A549 (cell line): Measurements from ENCODE around the gene CDKN1C. TPM values are rescaled to one million over a fixed set of nuclear protein-coding genes. Genes with fewer than 3 reads are reported as not detected.

Experiments used
- ATAC-seq, 2 experiments: fragments of 200-7000 bp in 1 of 2; fragments of >200 bp in 1 of 2; cut with Nextera tagmentation in 1 of 2; cut with Tn5 transposase in 1 of 2; 3 replicates each; pipeline versions ENCODE4 v1.8.0 to v1.9.1; 2018 to 2020; ENCODE audit warnings: mild to moderate bottlenecking in 1 of 2, moderate library complexity in 1 of 2
- CTCF ChIA-PET: fragments of 300-600 bp; sonication (Branson Sonifier 250); formaldehyde crosslinking; extraction: SDS; loops from one replicate; lab custom pipeline; 2021; ENCODE audit warnings: antibody characterized with exemption, inconsistent platforms; lab: Yijun Ruan, JAX
- POLR2A ChIA-PET: fragments of 350-600 bp; formaldehyde crosslinking; extraction: SDS; loops from one replicate; lab custom pipeline; 2021; ENCODE audit warnings: antibody characterized with exemption, inconsistent platforms; lab: Yijun Ruan, JAX
- DNase-seq, 2 experiments: peaks; one replicate each; pipeline versions ENCODE4 v3.0.0 to v3.0.0-alpha.2; 2011 to 2016; ENCODE audit warnings: low read depth in 1 of 2, low spot score in 1 of 2
- FAIRE-seq: peaks from 2 replicates; lab custom pipeline; 2011; peaks lifted over from hg19 to GRCh38; lab: Jason Lieb, UNC
- H3K27ac ChIP-seq, 2 experiments: fragments of >200 bp; sonication (Bioruptor Twin); formaldehyde crosslinking; 3 replicates each; pipeline ENCODE4 v1.5.1; 2016 to 2017
- H3K4me1 ChIP-seq: fragments of >200 bp; sonication (Bioruptor Twin); formaldehyde crosslinking; 3 replicates; pipeline ENCODE4 v1.6.1; 2016
- H3K4me2 ChIP-seq: fragments of >200 bp; sonication (Bioruptor Twin); formaldehyde crosslinking; 3 replicates; pipeline ENCODE4 v1.6.1; 2016
- H3K4me3 ChIP-seq: fragments of >200 bp; sonication (Bioruptor Twin); formaldehyde crosslinking; 3 replicates; pipeline ENCODE4 v1.5.1; 2016
- H3K9me3 ChIP-seq: fragments of >200 bp; sonication (Bioruptor Twin); formaldehyde crosslinking; 3 replicates; pipeline ENCODE4 v1.6.1; 2016
- CHD2 ChIP-seq: fragments of 150-350 bp; IDR thresholded peaks from 2 replicates; pipeline ENCODE4 v1.6.1; 2014; ENCODE audit warnings: low read length; ENCODE audit not compliant: partially characterized antibody
- CHD4 ChIP-seq: fragments of 200-600 bp; sonication (generic); IDR thresholded peaks from 2 replicates; pipeline ENCODE4 v1.6.1; 2016; ENCODE audit warnings: antibody characterized with exemption, mild to moderate bottlenecking, borderline replicate concordance
- E2F6 ChIP-seq: IDR thresholded peaks from 2 replicates; pipeline ENCODE4 v1.6.1; 2012; ENCODE audit warnings: low read depth, borderline replicate concordance
- ELK1 ChIP-seq: fragments of 150-350 bp; IDR thresholded peaks from 2 replicates; pipeline ENCODE4 v1.6.1; 2014; ENCODE audit warnings: low read depth, mild to moderate bottlenecking, low read length
- ESRRA ChIP-seq: fragments of 150-350 bp; IDR thresholded peaks from 2 replicates; pipeline ENCODE4 v1.6.1; 2014; ENCODE audit warnings: mild to moderate bottlenecking, low read length, borderline replicate concordance
- FOSL2 ChIP-seq, 2 experiments: fragments of 450-650 bp in 1 of 2; fragments of >200 bp in 1 of 2; sonication (Bioruptor Twin) in 1 of 2; formaldehyde crosslinking; IDR thresholded peaks; 2 replicates each; pipeline versions ENCODE4 v1.5.0 to v1.6.1; 2016 to 2020; ENCODE audit warnings: mild to moderate bottlenecking in 1 of 2, moderate library complexity in 1 of 2
- FOXS1 ChIP-seq: fragments of 250-450 bp; sonication (Bioruptor Pico); IDR thresholded peaks from 2 replicates; pipeline ENCODE4 v1.5.0; 2020; ENCODE audit warnings: mild to moderate bottlenecking, moderate library complexity
- HES2 ChIP-seq: fragments of >200 bp; sonication (Bioruptor Twin); formaldehyde crosslinking; IDR thresholded peaks from 2 replicates; pipeline ENCODE4 v1.6.1; 2016
- HOXA7 ChIP-seq: fragments of 250-450 bp; sonication (Bioruptor Pico); IDR thresholded peaks from 2 replicates; pipeline ENCODE4 v1.5.0; 2020; ENCODE audit warnings: mild to moderate bottlenecking, moderate library complexity
- HOXB13 ChIP-seq: fragments of 250-450 bp; sonication (Bioruptor Pico); IDR thresholded peaks from 2 replicates; pipeline ENCODE4 v1.5.0; 2020; ENCODE audit warnings: low read depth, mild to moderate bottlenecking, moderate library complexity
- HOXB5 ChIP-seq: fragments of 250-450 bp; sonication (Bioruptor Pico); IDR thresholded peaks from 2 replicates; pipeline ENCODE4 v1.5.0; 2020; ENCODE audit warnings: mild to moderate bottlenecking, moderate library complexity
- KDM5A ChIP-seq: fragments of 200-600 bp; sonication (generic); IDR thresholded peaks from 2 replicates; pipeline ENCODE4 v1.6.1; 2016; ENCODE audit warnings: antibody characterized with exemption, mild to moderate bottlenecking
- MAFK ChIP-seq: fragments of 450-650 bp; IDR thresholded peaks from 2 replicates; pipeline ENCODE4 v1.6.1; 2014; ENCODE audit not compliant: partially characterized antibody
- MAX ChIP-seq: IDR thresholded peaks from 2 replicates; pipeline ENCODE4 v1.6.1; 2012
- MAZ ChIP-seq: fragments of 150-350 bp; IDR thresholded peaks from 2 replicates; pipeline ENCODE4 v1.6.1; 2014; ENCODE audit warnings: antibody characterized with exemption, low read depth, low read length, borderline replicate concordance
- NFE2L2 ChIP-seq: fragments of 150-350 bp; conservative IDR thresholded peaks from 2 replicates; pipeline ENCODE4 v1.6.1; 2014; ENCODE audit warnings: low read length
- NPAS2 ChIP-seq: fragments of 250-450 bp; sonication (Bioruptor Pico); IDR thresholded peaks from 2 replicates; pipeline ENCODE4 v1.8.0; 2022; ENCODE audit warnings: mild to moderate bottlenecking, moderate library complexity, borderline replicate concordance
- POLR2A ChIP-seq: IDR thresholded peaks from 2 replicates; pipeline ENCODE4 v1.6.1; 2012; ENCODE audit warnings: mild to moderate bottlenecking, low read length
- REST ChIP-seq: fragments of 200-600 bp; sonication (generic); IDR thresholded peaks from 2 replicates; pipeline ENCODE4 v1.6.1; 2016; ENCODE audit warnings: antibody characterized with exemption, mild to moderate bottlenecking, moderate library complexity
- SMC3 ChIP-seq: fragments of >200 bp; sonication (Bioruptor Twin); formaldehyde crosslinking; IDR thresholded peaks from 3 replicates; pipeline ENCODE4 v1.6.1; 2018; ENCODE audit warnings: inconsistent platforms
- ZFP36 ChIP-seq: fragments of 450-650 bp; IDR thresholded peaks from 2 replicates; pipeline ENCODE4 v1.6.1; 2014; ENCODE audit warnings: borderline replicate concordance; ENCODE audit not compliant: partially characterized antibody
- ZSCAN20 ChIP-seq: fragments of 250-450 bp; sonication (Bioruptor Pico); IDR thresholded peaks from 2 replicates; pipeline ENCODE4 v1.8.0; 2022; ENCODE audit warnings: mild to moderate bottlenecking, moderate library complexity
- WGBS: methylation state at CpG from one replicate; pipeline ENCODE4 v1.1.6; 2017; ENCODE audit errors: missing lambda C conversion rate; 5-methylcytosine and 5-hydroxymethylcytosine counted together
- polyA plus RNA-seq, 4 experiments: library from polyadenylated mRNA; depleted of rRNA in 3 of 4; stranded (reverse); fragments of >200 nt; fragmentation: RNase III in 1 of 4; extraction: RNeasy Plus Mini Kit Qiagen cat#74134 plus additional on column Dnase treatment in 1 of 4; gene quantifications; 2 replicates in 3 of 4; 3 replicates in 1 of 4; pipeline ENCODE4 v1.2.3, GENCODE V29; 2011 to 2017

CDKN1C gene
- polyA plus RNA-seq, 2 of the 4 experiments (the other 2 are of a cell fraction), result 0.30 to 0.41 TPM

- peak; percentile 21 to 26 for ATAC-seq
- CTCF ChIA-PET, result interaction anchor here (1.1 to 9.5 kb wide), 7 partner anchors 10 to 401 kb away, joined by 3 to 75 read pairs (median 4); no protein-coding TSS in a partner anchor
Observed at GRCh38 chr11:2933375-2934020, 47.9 kb upstream of the CDKN1C start.

GRCh38 chr11:2932850-2933251 lies 47.3 kb upstream of the CDKN1C start:
- ATAC-seq (no peak), DNase-seq (no peak), FAIRE-seq (no peak)
- Histone ChIP-seq H3K4me2 (peak overlapping the region; percentile 54), H3K4me3 (no peak overlapping the region), H3K9me3 (peaks cover 5% of the 10 kb centered on the region), H3K27ac (peak overlapping the region; percentile 42 to 80; a peak in 5 of 6 replicates), H3K4me1 (peaks cover 20% of the 10 kb centered on the region)
- POLR2A ChIA-PET, result interaction anchor here (1.3 kb wide), 1 partner anchor 10 kb away, joined by 3 read pairs; no protein-coding TSS in a partner anchor
- WGBS, result 58% methylated on average over 14 of the region's 15 CpGs
- CTCF ChIA-PET, result interaction anchor here (0.6 to 9.5 kb wide), 7 partner anchors 11 to 466 kb away, joined by 3 to 75 read pairs (median 4); no protein-coding TSS in a partner anchor
- no peak for TF ChIP-seq CHD4
- no peak for TF ChIP-seq E2F6
- no peak for TF ChIP-seq CHD2
- no peak for TF ChIP-seq ELK1
- TF ChIP-seq FOSL2 (IDR thresholded peaks at IDR 0.05), result no peak
- peak; percentile 34; the same call in 1 of the 2 replicates for TF ChIP-seq FOSL2 (CRISPR knock-in tag; IDR thresholded peaks at IDR 0.05)
- no peak for TF ChIP-seq MAFK
- TF ChIP-seq HES2, result no peak
- TF ChIP-seq MAZ, result no peak

More at GRCh38 chr11:2933375-2934020, 47.9 kb upstream of the CDKN1C start:
- H3K27ac ChIP-seq, result peak overlapping the region; percentile 42 to 80
- TF ChIP-seq FOXS1 (CRISPR knock-in tag), result no peak
- TF ChIP-seq ELK1, result no peak
- TF ChIP-seq NFE2L2, result no peak
- no peak for TF ChIP-seq NPAS2 (CRISPR knock-in tag)
- no peak for TF ChIP-seq POLR2A
- TF ChIP-seq ZSCAN20 (CRISPR knock-in tag), result no peak
- no peak for TF ChIP-seq MAZ
- no peak for TF ChIP-seq SMC3
- 0 out of 2 replicates have a peak, but pooled peaks have one; percentile 13 for TF ChIP-seq MAX
- TF ChIP-seq ZFP36, result peak; percentile 97
- no peak for TF ChIP-seq HOXA7 (CRISPR knock-in tag)
- no peak for TF ChIP-seq HOXB13 (CRISPR knock-in tag)
- no peak for TF ChIP-seq REST
- TF ChIP-seq HOXB5 (CRISPR knock-in tag), result no peak
- TF ChIP-seq ESRRA, result no peak
- TF ChIP-seq HES2, result no peak
- TF ChIP-seq KDM5A, result no peak
- POLR2A ChIA-PET, result interaction anchor here (1.3 kb wide), 1 partner anchor 10 kb away, joined by 3 read pairs; no protein-coding TSS in a partner anchor
- H3K4me1 ChIP-seq, result peaks cover 18% of the 10 kb centered on the region
- peak overlapping the region; percentile 54 for H3K4me2 ChIP-seq
- DNase-seq (peak; percentile 62 to 85), FAIRE-seq (no peak)
- no peak overlapping the region for H3K4me3 ChIP-seq
- WGBS, result 53% methylated on average over 4 of the region's 12 CpGs
- H3K9me3 ChIP-seq, result peaks cover 10% of the 10 kb centered on the region
